ENCODE results near the gene MYO3B.
A peak's percentile ranks its signal among the peaks of the same experiment; 100 is the strongest.

MYO3B gene

GRCh38 chr2:170530284-170530745 is 352.4 kb downstream of the MYO3B start (continued):
- TF ChIP-seq ZNF148 (tag by site-specific recombination; IDR thresholded peaks at IDR 0.05; ENCODE audit: borderline replicate concordance) (no peak), ZNF341 (tag by site-specific recombination; IDR thresholded peaks at IDR 0.05; ENCODE audit: low read depth) (peak; percentile 69), PRDM4 (tag by site-specific recombination; IDR thresholded peaks at IDR 0.05) (0 out of 2 replicates have a peak, but pooled peaks have one; percentile 23), WT1 (tag by site-specific recombination; IDR thresholded peaks at IDR 0.05) (peak; percentile 74), ZNF596 (tag by site-specific recombination; IDR thresholded peaks at IDR 0.05) (peak; percentile 84), ZBTB44 (tag by site-specific recombination; IDR thresholded peaks at IDR 0.05) (0 out of 2 replicates have a peak, but pooled peaks have one; percentile 17), ZNF843 (tag by site-specific recombination; IDR thresholded peaks at IDR 0.05) (peak; percentile 72), KLF1 (tag by site-specific recombination; IDR thresholded peaks at IDR 0.05) (0 out of 2 replicates have a peak, but pooled peaks have one; percentile 36), TCF7L2 (IDR thresholded peaks at IDR 0.05; ENCODE audit: borderline replicate concordance, low read depth, low read length) (0 out of 2 replicates have a peak, but pooled peaks have one; percentile 47), ZNF184 (tag by site-specific recombination; IDR thresholded peaks at IDR 0.05) (peak; percentile 10; the same call in 1 of the 2 replicates), OSR2 (tag by site-specific recombination; IDR thresholded peaks at IDR 0.05) (peak; percentile 76), ZIC2 (tag by site-specific recombination; IDR thresholded peaks at IDR 0.05) (peak; percentile 93), ZSCAN23 (tag by site-specific recombination; IDR thresholded peaks at IDR 0.05) (no peak), ZXDB (tag by site-specific recombination; IDR thresholded peaks at IDR 0.05) (peak; percentile 59), KLF10 (tag by site-specific recombination; IDR thresholded peaks at IDR 0.05) (no peak), ZNF560 (tag by site-specific recombination; IDR thresholded peaks at IDR 0.05; ENCODE audit: borderline replicate concordance) (no peak), ZNF366 (tag by site-specific recombination; conservative IDR thresholded peaks at IDR 0.05) (0 out of 2 replicates have a peak, but pooled peaks have one; percentile 24), ZNF600 (tag by site-specific recombination; IDR thresholded peaks at IDR 0.05) (peak; percentile 88), ZNF155 (tag by site-specific recombination; IDR thresholded peaks at IDR 0.05) (no peak), ZNF48 (tag by site-specific recombination; IDR thresholded peaks at IDR 0.05) (no peak), ZBTB17 (tag by site-specific recombination; IDR thresholded peaks at IDR 0.05) (peak; percentile 69), ZSCAN30 (tag by site-specific recombination; IDR thresholded peaks at IDR 0.05) (0 out of 2 replicates have a peak, but pooled peaks have one; percentile 61), ZNF416 (tag by site-specific recombination; IDR thresholded peaks at IDR 0.05) (no peak), ZEB2 (tag by site-specific recombination; IDR thresholded peaks at IDR 0.05) (peak; percentile 60; the same call in 1 of the 2 replicates), GLI2 (tag by site-specific recombination; IDR thresholded peaks at IDR 0.05; ENCODE audit: borderline replicate concordance, low read depth) (peak; percentile 42; the same call in 1 of the 2 replicates), KLF8 (tag by site-specific recombination; IDR thresholded peaks at IDR 0.05) (no peak), ZNF548 (tag by site-specific recombination; IDR thresholded peaks at IDR 0.05) (no peak), ELK4 (IDR thresholded peaks at IDR 0.05; ENCODE audit: borderline replicate concordance, low read depth, low read length) (no peak), GLIS2 (tag by site-specific recombination; IDR thresholded peaks at IDR 0.05) (no peak), ZBTB21 (tag by site-specific recombination; IDR thresholded peaks at IDR 0.05) (no peak; the same call in 1 of the 2 replicates), ZNF555 (tag by site-specific recombination; conservative IDR thresholded peaks at IDR 0.05) (no peak), INSM2 (tag by site-specific recombination; IDR thresholded peaks at IDR 0.05) (no peak), ZBTB20 (tag by site-specific recombination; IDR thresholded peaks at IDR 0.05) (no peak)

Data from HEK293 (cell line).